HG03135 (cell line): ENCODE data around the gene DDX42.
A peak's percentile ranks its signal among the peaks of the same experiment; 100 is the strongest.

ENCODE experiments used
- ATAC-seq: cut with Tn5 transposase; IDR thresholded peaks from one replicate; pipeline ENCODE4 v1.9.1; 2021; ENCODE audit warnings: mild to moderate bottlenecking, moderate library complexity; ENCODE audit not compliant: unreplicated experiment

DDX42 gene

DNA sequence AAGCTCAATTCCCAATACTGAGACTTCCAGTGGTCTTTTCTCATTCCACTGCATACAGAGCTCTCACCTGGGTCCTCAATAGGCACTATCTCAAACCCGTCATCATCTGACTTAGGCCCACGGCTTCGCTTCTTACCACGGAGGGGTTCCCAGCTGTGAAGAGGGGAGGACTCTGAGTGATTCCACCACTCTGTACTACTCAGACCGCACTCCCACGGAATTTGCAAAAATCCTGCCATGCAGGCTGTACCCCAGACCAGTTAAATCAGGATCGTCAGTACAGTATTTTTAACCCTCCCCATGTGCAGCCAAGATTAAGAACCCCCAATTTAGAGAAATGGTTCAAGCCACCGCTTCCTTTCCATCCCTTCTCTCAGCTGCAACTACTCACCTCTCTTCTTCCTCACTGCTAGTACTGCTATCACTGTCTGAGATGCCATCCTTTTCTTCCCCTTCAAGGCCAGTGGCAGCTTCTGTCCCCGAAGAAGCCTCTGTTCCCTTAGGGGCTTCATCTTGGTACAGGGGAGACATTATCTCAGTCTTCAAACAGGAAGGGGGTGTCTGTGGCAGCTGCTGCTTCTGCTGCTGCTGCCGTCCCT lies 47.1 kb downstream of the DDX42 start:
- ATAC-seq = no peak

DNA sequence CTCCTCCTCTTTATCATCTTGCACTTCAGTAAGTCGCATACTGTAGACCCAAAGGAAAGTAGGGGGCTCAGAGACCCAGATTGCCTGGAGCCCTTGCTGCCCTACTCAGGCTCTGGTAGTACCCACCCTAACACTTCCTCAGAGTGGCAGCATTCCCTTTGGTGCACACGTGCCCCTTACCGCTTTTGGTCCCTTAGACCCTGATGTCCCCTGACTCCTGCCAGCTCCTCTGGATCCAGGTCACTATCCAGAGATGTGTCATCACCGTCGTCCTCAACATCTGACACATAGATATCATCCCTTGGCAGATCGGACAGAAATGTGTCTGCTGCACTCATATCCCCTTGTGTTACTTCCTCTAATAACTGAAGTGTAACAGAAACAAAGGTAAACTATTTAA lies 47.8 kb downstream of the DDX42 start:
- no peak for ATAC-seq

DNA sequence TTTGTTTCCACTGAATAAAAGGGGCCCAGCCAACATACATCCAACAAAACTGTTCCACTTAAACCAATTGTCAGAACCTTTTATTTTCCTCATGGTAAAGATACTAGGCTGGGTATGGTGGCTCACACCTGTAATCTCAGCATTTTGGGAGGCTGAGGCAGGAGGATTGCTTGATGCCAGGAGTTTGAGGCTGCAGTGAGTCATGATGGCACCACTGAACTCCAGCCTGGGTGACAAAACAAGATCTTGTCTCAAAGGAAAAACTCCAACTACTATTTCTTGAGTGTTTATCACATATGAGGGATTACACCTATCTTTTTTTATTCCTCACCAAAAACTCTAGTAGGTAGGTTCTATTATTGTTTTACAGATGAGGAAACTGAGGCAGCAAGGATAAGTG lies 48.6 kb downstream of the DDX42 start:
- no peak for ATAC-seq

DNA sequence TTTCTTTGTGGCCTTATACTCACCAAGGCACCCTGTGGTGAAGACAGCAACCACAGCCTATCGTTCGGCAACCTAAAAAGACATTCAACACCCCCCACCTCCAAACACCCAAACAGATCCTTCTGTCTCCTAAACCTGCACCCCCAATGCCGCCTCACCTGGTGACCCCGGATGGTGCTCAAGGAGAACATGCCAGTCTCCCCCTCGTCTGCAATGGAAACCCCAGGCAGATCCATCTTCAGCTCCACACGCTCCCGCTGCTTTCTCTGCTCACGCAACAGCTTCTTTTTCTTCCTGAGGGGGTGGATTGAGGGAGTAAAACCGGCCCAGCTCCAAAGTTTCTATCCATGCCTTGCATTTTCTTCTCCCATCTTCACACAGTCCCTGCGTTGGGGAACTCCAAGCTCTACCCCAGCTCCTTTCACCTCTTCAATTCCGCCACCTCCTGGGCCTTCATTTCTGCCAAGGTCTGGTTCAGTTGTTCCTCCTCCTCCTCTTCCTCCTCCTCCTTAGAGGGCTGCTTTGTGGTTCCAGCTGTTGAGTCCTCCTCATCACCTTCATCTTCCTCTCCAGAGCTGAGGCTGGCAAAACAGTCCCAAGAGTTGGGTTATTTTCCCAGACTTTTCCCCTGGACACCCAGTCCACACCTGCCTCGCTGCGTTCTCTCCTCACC lies 49.8 kb downstream of the DDX42 start:
- no peak for ATAC-seq

DNA sequence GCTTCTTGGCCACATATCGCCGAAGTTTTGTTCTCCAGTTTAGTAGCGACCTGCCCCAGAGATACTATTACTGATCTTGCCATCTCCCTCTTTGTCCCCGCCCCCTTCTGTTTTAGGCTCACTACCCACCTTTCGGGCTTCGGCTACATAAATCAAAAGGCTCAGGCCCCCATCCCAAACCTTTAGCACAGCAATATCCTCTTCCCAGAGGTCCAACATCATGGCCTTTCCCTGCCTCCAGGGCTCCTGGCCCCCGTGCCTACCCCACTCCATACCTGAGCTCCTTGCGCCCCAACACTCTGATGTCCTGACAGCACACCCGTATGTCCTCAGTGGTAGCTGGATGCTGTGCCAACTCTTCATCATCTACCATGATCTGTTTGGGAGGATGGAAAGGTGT lies 50.4 kb downstream of the DDX42 start:
- no peak for ATAC-seq

DNA sequence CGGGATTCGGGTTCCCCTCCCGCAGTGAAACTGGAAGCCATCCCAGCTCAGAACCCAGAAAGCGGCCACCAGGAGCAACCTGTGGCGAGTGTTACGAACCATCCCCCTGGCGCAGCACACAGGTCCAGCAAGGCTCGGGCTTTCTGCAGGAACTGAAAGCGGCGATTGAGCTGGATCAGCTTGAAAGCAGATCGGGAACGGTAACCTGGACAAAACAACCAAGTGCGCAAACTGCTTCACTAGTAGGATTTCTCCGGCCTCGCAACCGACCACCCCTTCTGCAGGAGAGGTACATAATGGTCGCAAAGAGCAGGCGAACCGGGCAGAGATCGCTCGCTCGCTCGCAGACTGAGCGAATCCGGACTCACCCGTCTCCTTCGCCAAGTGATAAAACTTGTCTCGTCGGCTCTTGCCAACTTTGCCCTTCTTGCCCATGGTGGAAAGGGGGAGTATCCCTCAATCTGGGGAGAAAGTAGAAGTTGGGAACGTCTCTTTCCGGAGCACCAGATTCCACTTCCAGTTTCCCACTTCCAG lies 52.6 kb downstream of the DDX42 start:
- peak; percentile 3 for ATAC-seq

DNA sequence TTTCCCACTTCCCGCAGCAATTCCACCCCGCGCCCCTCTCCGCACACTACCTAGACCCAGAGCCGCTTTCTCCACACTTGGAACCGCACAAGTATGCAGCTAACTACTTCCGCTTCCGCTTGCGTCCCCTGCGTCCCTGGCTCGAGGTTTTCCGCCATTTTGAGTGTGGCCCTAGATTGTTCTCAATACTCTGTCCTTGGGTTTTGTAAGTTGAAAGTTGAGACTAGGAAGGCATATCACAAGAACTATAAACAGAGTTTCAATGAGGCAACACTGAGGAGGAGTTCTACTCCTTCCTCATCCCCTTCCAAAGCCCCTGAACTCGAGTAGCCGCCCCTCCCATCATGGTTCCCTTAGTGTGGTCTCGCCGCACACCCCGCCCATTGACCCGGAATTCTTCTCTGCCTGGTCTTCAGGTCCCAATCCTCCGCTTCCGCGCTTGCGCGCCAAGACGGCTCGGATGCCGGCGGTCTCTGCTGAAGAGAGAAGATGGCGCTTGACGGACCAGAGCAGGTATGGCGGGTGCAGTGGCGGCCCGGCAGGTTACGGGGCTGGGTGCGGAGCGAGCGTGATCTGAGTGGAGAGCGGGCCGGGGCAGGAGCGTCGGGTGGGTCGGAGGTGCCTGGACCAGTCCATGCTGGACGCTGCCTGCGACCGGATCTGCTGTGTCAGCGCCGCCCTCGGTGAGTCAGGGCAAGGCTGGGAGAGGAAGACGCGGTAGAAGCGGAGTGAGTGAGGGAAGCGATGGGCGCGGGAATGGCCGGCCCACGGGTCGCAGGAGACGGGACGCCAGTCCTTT lies 53.2 kb downstream of the DDX42 start, which contains the start of the genes FTSJ3 and PSMC5:
FTSJ3 (minus strand) TSS at position 662 of the 799 bp plus-strand sequence. CDS start 761 bp downstream, outside the sequence.
PSMC5 (plus strand) TSS at position 430 of the 799 bp plus-strand sequence; CDS start at position 490, 60 bp downstream.
- peak; percentile 85 for ATAC-seq

DNA sequence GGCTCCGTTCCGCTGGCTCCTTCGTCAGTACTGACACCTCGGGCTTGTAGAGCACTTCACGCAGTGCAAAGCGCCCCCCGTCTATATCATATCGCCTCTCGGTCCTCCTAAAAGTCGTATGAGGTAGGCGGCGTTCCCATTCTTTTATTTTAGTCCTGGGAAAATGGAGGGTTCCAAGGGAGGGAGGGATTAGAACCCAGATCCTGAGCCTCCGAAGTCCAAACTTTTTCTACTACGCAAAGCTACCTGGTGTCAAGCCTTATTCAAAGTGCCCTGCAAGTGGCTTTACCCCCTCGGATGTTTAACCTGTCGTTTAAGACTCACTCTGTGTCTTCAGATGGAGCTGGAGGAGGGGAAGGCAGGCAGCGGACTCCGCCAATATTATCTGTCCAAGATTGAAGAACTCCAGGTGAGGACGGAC lies 53.8 kb downstream of the DDX42 start:
- ATAC-seq = no peak

DNA sequence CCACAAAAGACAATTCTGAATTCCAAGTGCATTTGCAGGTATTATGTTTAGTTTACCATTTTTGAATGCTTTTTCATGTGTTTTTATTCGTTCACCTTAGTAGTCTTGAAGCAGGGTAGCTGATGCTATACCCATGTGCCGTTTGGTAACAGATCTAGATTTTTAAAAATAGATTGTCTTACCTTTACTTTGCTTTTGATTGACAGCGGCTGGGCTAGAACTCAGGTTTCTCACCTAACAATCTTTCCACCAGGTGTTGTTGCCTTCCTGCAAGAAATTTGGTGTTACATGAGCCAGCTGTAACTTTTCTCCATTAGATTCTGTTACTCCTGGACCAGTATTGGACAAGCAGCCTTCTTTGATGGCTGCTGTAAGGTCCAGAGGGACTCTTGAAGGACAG lies 55.0 kb downstream of the DDX42 start:
- ATAC-seq = no peak

DNA sequence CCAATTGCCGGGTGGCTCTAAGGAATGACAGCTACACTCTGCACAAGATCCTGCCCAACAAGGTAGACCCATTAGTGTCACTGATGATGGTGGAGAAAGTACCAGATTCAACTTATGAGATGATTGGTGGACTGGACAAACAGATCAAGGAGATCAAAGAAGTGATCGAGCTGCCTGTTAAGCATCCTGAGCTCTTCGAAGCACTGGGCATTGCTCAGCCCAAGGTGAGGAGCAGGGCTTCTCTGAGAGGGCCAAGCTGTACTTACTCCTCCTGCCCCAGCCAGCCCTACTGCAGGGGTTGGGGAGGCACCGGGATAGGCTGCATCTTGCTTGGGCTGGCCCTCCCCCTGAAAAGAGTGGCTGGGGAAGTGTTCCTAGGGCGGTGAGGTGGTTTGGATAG lies 56.3 kb downstream of the DDX42 start:
- no peak for ATAC-seq

DNA sequence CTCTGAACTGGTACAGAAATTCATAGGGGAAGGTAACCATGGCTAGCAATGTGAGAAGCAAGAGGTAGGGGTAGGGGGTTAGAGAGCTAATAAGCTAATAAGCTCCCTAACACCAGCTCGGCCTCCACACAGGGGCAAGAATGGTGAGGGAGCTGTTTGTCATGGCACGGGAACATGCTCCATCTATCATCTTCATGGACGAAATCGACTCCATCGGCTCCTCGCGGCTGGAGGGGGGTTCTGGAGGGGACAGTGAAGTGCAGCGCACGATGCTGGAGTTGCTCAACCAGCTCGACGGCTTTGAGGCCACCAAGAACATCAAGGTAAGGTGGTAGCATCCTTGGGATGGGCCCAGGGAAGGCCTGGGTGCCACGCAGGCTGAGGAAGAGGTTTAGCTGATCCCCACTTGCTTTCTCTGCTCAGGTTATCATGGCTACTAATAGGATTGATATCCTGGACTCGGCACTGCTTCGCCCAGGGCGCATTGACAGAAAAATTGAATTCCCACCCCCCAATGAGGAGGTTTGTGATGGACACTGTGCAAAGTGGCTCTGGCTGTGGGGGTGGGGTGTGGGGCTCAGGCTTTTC lies 57.0 kb downstream of the DDX42 start:
- ATAC-seq = no peak

DNA sequence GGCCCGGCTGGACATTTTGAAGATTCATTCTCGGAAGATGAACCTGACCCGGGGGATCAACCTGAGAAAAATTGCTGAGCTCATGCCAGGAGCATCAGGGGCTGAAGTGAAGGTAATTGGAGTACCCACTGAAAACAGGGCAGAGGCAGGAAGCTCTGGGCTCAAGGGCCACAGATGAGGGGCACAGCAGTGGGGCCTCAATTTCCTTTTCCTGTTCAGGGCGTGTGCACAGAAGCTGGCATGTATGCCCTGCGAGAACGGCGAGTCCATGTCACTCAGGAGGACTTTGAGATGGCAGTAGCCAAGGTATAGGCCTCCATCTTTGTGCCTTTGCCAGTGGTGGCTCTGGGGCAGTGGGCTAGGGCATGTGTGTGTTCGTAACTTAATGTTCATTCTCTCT lies 57.5 kb downstream of the DDX42 start:
- ATAC-seq = no peak

DNA sequence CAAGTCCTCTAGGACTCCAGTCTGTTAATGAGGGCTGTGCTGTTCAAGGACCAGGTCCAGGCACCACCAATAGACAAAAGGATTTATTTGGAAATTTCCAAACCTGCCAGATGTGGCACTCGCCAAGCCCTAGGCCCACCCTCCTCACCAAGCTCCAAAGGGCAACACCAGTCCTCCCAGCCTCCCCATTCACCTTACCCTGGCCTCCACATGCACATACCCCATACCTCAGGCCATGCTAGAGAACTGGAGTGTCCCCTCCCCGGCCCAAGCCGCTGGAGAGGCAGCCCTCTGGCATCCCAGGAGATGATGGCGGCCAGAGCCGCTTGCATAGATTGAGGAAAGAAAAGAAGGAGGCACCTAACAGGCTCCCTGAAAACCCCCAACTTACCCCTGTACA lies 58.0 kb downstream of the DDX42 start:
- ATAC-seq = no peak

DNA sequence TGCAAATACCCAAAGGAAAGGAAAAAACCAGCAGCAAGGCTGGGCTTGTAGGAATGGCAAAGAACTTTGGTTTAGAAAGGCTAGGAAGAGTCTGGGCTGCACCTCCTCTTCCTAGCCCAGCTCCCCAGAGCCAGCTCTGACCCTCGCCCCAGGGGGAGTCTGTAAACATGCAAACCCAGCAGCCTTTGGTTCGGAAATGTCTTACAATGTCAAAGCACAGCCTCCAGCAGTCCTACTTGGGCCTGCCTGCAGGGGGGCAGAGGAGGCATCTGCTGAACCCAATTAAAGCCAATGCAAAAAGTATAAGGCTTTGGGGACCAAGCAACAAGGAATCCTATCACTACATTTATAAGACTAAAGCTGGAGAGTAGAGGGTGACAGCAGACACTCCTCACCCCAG lies 58.5 kb downstream of the DDX42 start:
- no peak for ATAC-seq

DNA sequence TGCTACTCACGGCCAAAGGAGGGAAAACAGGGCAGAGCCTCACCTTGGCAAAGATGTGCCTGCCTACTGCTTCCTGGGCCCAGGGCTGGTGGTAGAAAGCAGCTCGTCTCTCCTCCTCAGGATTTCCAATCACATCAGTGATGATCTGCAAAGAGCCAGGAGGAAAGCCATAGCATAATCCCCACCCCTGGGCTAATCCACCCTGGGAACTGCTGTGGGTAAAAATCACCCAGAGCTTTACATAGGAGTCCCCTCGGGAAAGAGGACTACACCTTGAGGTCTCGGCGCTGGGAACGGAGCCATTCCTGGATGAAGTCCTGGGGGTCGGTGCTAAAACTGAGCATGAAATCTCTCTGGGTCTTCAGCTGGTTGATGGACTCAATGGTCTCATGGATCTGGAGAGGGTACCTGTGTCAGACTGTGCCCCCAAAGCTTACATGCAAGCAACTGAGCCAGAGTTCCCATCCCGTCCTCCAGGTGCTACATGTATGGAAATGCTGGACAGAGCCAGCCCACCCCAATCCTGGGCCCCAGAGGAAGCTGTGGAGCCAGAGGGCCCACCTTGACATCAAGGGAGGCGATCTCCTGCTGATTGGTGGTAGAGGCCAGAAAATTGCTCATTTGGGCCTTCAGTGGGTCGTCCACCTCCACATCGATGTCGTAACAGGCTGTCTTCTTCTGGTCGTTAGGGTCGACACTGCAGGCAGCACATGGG lies 59.2 kb downstream of the DDX42 start:
- ATAC-seq = no peak

DNA sequence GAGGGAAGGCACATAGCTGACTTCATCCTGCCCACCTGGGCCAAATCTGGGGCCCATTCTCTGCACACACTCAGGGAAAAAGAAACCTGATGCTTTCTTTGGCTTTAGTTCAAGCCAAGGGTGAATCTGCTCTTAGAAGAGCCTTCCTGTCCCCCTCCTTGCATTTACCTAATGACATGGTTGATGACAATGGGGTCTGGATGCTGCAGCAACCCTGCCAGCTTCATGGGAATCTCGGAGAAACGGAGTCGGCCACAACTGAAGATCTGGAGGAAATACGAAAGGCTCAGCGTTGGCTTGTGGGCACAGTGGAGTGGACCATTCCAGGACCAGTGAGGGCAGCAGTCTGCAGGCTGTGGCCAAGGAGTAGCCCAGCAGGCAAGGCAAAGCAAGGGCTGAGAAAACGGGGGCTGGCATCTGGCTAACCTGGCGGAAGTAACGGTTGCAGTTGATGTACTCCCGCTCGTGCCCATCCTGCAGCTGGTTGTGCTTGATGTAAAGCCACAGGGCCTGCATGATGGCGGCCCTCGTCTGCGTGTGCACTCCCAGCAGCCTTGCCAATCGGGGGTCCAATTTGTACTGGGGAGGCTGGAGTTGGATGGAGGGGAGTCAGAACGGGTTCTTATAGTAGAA lies 59.9 kb downstream of the DDX42 start:
- ATAC-seq = no peak

DNA sequence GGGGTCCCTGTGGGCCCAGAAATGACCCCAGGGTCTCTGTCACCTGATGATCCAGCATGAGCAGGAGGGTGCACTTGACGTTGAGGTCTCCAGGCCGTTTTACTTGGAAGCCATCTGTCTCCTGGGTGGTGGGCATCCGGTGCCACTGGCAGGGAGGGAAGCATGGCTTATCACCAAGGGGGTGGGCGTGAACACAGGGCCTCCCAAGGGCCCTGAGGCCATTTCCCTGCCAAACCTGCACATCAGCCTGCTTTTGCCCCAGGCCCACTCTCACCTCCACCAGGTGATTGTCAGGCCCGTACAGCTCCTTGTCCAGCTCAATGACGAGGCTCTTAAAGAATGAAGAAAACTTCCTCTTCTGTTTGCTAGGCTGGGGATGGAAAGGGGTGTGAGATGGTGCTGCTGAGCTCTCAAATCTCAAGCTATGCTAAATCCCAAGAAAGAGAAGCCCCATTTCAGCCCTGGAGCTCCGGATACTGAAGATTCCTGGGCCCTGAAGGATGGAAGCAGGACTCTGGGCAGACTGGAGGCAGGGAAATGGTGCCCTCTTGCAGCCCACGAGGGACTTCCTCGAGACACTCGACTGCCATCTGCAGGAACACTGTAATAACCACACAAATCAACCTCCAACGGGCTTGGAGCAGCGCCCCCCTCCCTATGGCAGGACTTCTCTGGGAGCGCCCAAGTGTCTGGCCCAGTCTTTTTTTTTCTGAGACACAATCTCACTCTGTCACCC lies 60.6 kb downstream of the DDX42 start:
- no peak for ATAC-seq

DNA sequence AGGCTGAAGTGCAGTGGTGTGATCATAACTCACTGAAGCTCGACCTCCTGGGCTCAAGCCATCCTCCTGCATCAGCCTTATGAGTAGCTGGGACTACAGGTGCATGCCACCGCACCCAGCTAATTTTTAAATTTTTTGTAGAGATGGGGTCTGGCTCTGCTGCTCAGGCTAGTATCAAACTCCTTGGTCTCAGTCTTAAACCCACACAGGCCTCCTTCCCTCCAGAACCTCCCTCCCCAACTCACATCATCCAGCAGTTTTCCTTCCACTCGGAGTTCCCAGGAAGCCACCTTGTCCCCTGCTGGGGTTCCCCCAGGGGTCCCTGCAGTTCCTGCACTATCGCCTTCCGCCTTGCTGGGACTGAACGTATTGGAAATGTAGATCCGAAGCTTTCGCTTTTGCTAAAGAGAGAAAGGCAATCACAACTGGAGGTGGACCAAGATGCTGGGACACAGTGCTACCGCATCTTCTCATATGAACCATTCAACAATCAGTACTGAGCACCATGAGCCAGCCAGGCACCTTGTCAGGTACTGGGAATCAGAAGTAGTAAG lies 61.3 kb downstream of the DDX42 start:
- ATAC-seq = no peak

DNA sequence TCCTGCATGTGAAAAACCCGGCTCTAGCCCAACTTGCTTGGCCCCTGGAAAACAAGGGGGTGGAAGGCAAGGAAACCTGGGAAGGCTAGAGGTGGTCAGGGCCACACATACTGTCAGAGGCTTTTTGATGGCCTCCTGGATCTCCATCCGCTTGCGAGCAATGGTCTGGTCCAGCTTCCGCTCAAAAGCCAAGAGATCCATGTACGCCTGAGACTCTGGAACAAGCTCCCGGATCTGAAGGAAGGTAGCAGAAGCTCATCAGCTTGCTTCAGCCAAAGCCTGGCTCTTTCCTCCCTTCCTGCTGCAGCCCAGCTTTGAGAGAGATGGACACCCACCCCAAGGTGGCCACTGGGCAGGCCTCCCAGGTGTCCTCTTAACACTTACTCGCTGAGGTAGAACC lies 62.8 kb downstream of the DDX42 start:
- no peak for ATAC-seq
